HepG2 (cell line): ENCODE results near the gene ZNF777. TPM values are rescaled to one million over a fixed set of nuclear protein-coding genes. Genes with fewer than 3 reads are reported as not detected.
"Not testable (repeated sequence)": the region's sequence is repeated elsewhere in the genome, so short reads cannot be mapped to it uniquely, and the experiment has no call there.

Source experiments
- ATAC-seq: fragments of 200-7000 bp; cut with Tn5 transposase; 3 replicates; pipeline ENCODE4 v1.9.1; 2020; ENCODE audit warnings: mild to moderate bottlenecking, moderate library complexity
- BruUV-seq: library from RNA; stranded (reverse); fragments of 400-500 nt; replicated peaks from 2 replicates; lab custom pipeline; 2021; lab: Mats Ljungman, UMichigan
- CTCF ChIA-PET: fragments of 300-600 bp; formaldehyde crosslinking; extraction: SDS; loops from one replicate; lab custom pipeline; 2021; ENCODE audit warnings: low total read pairs, inconsistent platforms, low intra/inter-chr PET ratio; lab: Yijun Ruan, JAX
- POLR2A ChIA-PET: fragments of 350-600 bp; sonication (Branson Sonifier 250); formaldehyde crosslinking; loops from one replicate; lab custom pipeline; 2020; ENCODE audit warnings: antibody characterized with exemption, inconsistent platforms; lab: Yijun Ruan, JAX
- DNase-seq: peaks from one replicate; pipeline ENCODE4 v3.0.0-alpha.2; 2015; ENCODE audit warnings: low spot score
- FAIRE-seq: peaks from 3 replicates; lab custom pipeline; 2011; peaks lifted over from hg19 to GRCh38; lab: Jason Lieb, UNC
- H2AFZ ChIP-seq: one replicate; pipeline ENCODE4 v1.6.1; 2011; ENCODE audit warnings: low read length, inconsistent platforms
- H3K27ac ChIP-seq: fragments of 300-600 bp; 3 replicates; pipeline ENCODE4 v1.8.0; 2011; ENCODE audit warnings: mixed run types, mild to moderate bottlenecking, mixed read lengths, low read length, inconsistent platforms; ENCODE audit not compliant: insufficient read depth; ENCODE audit errors: extremely low read length
- H3K27me3 ChIP-seq, 2 experiments: fragments of 200-600 bp in 1 of 2; 2 replicates in 1 of 2; 3 replicates in 1 of 2; pipeline versions ENCODE4 v1.6.0 to v1.8.0; 2011; ENCODE audit warnings: low read length in 2 of 2, mild to moderate bottlenecking in 2 of 2, moderate library complexity in 2 of 2, inconsistent platforms in 1 of 2; ENCODE audit not compliant: insufficient read depth in 2 of 2, control insufficient read depth in 1 of 2
- H3K36me3 ChIP-seq, 2 experiments: fragments of 200-600 bp in 1 of 2; replicated peaks in 1 of 2; 2 replicates in 1 of 2; 3 replicates in 1 of 2; pipeline versions ENCODE4 v1.5.1 to v1.8.0; 2011; ENCODE audit warnings: low read length in 2 of 2, inconsistent platforms in 1 of 2; ENCODE audit not compliant: insufficient read depth in 2 of 2, control insufficient read depth in 1 of 2
- H3K4me1 ChIP-seq: 2 replicates; pipeline ENCODE4 v1.5.1; 2012; ENCODE audit warnings: low read length, inconsistent platforms; ENCODE audit not compliant: insufficient read depth
- H3K4me2 ChIP-seq: 2 replicates; pipeline ENCODE4 v1.6.0; 2011; ENCODE audit warnings: low read depth, low read length, inconsistent platforms
- H3K4me3 ChIP-seq, 3 experiments: fragments of 200-600 bp in 1 of 3; sonication (generic), shearing (Covaris generic) in 1 of 3; replicated peaks in 1 of 3; 2 replicates each; pipeline ENCODE4 v1.5.1; 2011 to 2016; ENCODE audit warnings: low read length in 3 of 3, inconsistent platforms in 2 of 3, low read depth in 2 of 3, mild to moderate bottlenecking in 2 of 3, control low read depth in 1 of 3, mixed read lengths in 1 of 3; ENCODE audit not compliant: insufficient read depth in 1 of 3
- H3K79me2 ChIP-seq: one replicate; pipeline ENCODE4 v1.6.1; 2011; ENCODE audit warnings: low read length, inconsistent platforms; ENCODE audit not compliant: insufficient read depth
- H3K9ac ChIP-seq: 2 replicates; pipeline ENCODE4 v1.6.0; 2011; ENCODE audit warnings: mild to moderate bottlenecking, low read depth, low read length, inconsistent platforms; ENCODE audit not compliant: insufficient read depth
- H3K9me3 ChIP-seq: 2 replicates; pipeline ENCODE4 v1.5.1; 2012; ENCODE audit warnings: mild to moderate bottlenecking, low read length
- H4K20me1 ChIP-seq: 2 replicates; pipeline ENCODE4 v1.6.0; 2011; ENCODE audit warnings: inconsistent platforms, mild to moderate bottlenecking, low read length, moderate library complexity; ENCODE audit not compliant: insufficient read depth
- MBD4 ChIP-seq: IDR thresholded peaks from 2 replicates; pipeline ENCODE4 v1.6.1; 2012; ENCODE audit warnings: low read length, inconsistent platforms, borderline replicate concordance
- THRA ChIP-seq: sonication (generic); formaldehyde crosslinking; IDR thresholded peaks from 2 replicates; pipeline ENCODE4 v1.4.0; 2020; ENCODE audit warnings: missing genetic modification reagents, borderline replicate concordance
- WGBS: methylation state at CpG from one replicate; pipeline ENCODE4 v1.1.6; 2017; ENCODE audit warnings: low lambda C conversion rate; 5-methylcytosine and 5-hydroxymethylcytosine counted together
- in situ Hi-C: cut with HindIII; loops from 2 replicates; pipeline ENCODE4 v1.10.0; 2017; ENCODE audit warnings: low pct_unique_long_range_greater_than_20kb; ENCODE audit not compliant: extremely low pct_ligation_motif_present
- intact Hi-C: fragments of 100-400 bp; cut with micrococcal nuclease; formaldehyde crosslinking; loops from one replicate; pipeline ENCODE4 v1.10.0; 2022; ENCODE audit not compliant: unreplicated experiment
- polyA plus RNA-seq, 8 experiments: library from polyadenylated mRNA; depleted of rRNA in 3 of 8; stranded (reverse) in 7 of 8; unstranded in 1 of 8; fragments of >200 nt; fragmentation: Illumina TruSeq in 4 of 8; extraction: Trizol in 4 of 8; gene quantifications; 2 replicates each; pipeline versions ENCODE4 v1.2.1 to v1.2.3, GENCODE V29; 2011 to 2016; ENCODE audit warnings: low read depth in 4 of 8, missing spikeins in 1 of 8, mixed read lengths in 1 of 8; ENCODE audit not compliant: insufficient read depth in 1 of 8
- total RNA-seq, 5 experiments: library from RNA; depleted of rRNA; stranded (reverse); fragments of >200 nt; fragmentation: Illumina TruSeq; extraction: Trizol; gene quantifications; 2 replicates each; pipeline ENCODE4 v1.2.3, GENCODE V29; 2016; ENCODE audit warnings: low read depth in 1 of 5
- TF ChIP-seq, protein P1 (sequence below): sonication (generic); formaldehyde crosslinking; IDR thresholded peaks from 2 replicates; pipeline ENCODE4 v1.4.0; 2020; ENCODE audit warnings: missing genetic modification reagents

ZNF777 gene
- total and polyA plus RNA-seq, 2 of the 13 experiments (the other 11 are each of a cell fraction or from before 2014, with no cell fraction given) = 3.8 to 6.0 TPM

GRCh38 chr7:149494738-149495368 lies 34.0 kb upstream of the ZNF777 start (continued):
- TF ChIP-seq, protein P1, sequence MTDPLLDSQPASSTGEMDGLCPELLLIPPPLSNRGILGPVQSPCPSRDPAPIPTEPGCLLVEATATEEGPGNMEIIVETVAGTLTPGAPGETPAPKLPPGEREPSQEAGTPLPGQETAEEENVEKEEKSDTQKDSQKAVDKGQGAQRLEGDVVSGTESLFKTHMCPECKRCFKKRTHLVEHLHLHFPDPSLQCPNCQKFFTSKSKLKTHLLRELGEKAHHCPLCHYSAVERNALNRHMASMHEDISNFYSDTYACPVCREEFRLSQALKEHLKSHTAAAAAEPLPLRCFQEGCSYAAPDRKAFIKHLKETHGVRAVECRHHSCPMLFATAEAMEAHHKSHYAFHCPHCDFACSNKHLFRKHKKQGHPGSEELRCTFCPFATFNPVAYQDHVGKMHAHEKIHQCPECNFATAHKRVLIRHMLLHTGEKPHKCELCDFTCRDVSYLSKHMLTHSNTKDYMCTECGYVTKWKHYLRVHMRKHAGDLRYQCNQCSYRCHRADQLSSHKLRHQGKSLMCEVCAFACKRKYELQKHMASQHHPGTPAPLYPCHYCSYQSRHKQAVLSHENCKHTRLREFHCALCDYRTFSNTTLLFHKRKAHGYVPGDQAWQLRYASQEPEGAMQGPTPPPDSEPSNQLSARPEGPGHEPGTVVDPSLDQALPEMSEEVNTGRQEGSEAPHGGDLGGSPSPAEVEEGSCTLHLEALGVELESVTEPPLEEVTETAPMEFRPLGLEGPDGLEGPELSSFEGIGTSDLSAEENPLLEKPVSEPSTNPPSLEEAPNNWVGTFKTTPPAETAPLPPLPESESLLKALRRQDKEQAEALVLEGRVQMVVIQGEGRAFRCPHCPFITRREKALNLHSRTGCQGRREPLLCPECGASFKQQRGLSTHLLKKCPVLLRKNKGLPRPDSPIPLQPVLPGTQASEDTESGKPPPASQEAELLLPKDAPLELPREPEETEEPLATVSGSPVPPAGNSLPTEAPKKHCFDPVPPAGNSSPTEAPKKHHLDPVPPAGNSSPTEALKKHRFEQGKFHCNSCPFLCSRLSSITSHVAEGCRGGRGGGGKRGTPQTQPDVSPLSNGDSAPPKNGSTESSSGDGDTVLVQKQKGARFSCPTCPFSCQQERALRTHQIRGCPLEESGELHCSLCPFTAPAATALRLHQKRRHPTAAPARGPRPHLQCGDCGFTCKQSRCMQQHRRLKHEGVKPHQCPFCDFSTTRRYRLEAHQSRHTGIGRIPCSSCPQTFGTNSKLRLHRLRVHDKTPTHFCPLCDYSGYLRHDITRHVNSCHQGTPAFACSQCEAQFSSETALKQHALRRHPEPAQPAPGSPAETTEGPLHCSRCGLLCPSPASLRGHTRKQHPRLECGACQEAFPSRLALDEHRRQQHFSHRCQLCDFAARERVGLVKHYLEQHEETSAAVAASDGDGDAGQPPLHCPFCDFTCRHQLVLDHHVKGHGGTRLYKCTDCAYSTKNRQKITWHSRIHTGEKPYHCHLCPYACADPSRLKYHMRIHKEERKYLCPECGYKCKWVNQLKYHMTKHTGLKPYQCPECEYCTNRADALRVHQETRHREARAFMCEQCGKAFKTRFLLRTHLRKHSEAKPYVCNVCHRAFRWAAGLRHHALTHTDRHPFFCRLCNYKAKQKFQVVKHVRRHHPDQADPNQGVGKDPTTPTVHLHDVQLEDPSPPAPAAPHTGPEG = no peak
- TF ChIP-seq MBD4 (no peak), THRA (CRISPR knock-in tag) (no peak)

DNA sequence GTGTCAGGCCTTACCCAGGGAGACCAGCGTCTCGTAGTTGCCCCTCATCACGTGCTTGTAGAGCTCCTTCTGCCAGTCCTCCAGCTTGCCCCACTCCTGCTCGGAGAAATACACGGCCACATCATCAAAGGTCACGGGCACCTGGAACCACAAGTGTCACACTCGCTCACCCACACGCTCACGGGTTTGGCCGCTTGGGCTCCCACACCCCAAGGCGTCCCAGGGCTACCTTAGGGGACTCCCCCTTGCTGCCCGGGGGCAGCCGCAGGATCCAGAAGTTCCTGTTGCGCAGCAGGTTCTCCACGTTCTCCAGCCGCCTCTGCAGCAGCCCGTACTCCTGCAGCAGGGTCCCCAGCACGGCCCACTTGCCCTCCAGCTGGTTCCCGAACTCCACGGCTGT lies 33.1 kb upstream of the ZNF777 start:
- H3K4me3 ChIP-seq, intact Hi-C loops, H4K20me1 ChIP-seq, POLR2A ChIA-PET, in situ Hi-C loops, H3K9me3 ChIP-seq, H3K4me2 ChIP-seq, H3K27ac ChIP-seq, DNase-seq, ATAC-seq, FAIRE-seq, H3K27me3 ChIP-seq, H3K9ac ChIP-seq, H2AFZ ChIP-seq, CTCF ChIA-PET, BruUV-seq: not testable (repeated sequence)
- peaks cover 12 to 43% of the 10 kb centered on the region in 2 experiments; a peak in 4 of 5 replicates for H3K36me3 ChIP-seq
- H3K4me1 ChIP-seq = peaks cover 18% of the 10 kb centered on the region
- 95% methylated on average over 18 of the region's 20 CpGs for WGBS
- peaks cover 15% of the 10 kb centered on the region for H3K79me2 ChIP-seq
